Muscle of leg (tissue), 11 donors: ENCODE measurements around the gene SDK2. TPM values are rescaled to one million over a fixed set of nuclear protein-coding genes. Genes with fewer than 3 reads are reported as not detected.

Source experiments
- DNase-seq: peaks from one replicate; pipeline ENCODE4 v3.0.0; 2013
- H3K27ac ChIP-seq: one replicate; pipeline ENCODE4 v1.5.1; 2013; ENCODE audit warnings: mild to moderate bottlenecking, low read length, control low read depth
- H3K27me3 ChIP-seq: one replicate; pipeline ENCODE4 v1.6.1; 2013; ENCODE audit warnings: low read length; ENCODE audit not compliant: control insufficient read depth, insufficient read depth
- H3K36me3 ChIP-seq: one replicate; pipeline ENCODE4 v1.6.1; 2013; ENCODE audit warnings: low read length; ENCODE audit not compliant: control insufficient read depth, insufficient read depth
- H3K4me1 ChIP-seq: one replicate; pipeline ENCODE4 v1.6.1; 2013; ENCODE audit warnings: low read length; ENCODE audit not compliant: control insufficient read depth, insufficient read depth
- H3K4me3 ChIP-seq: one replicate; pipeline ENCODE4 v1.5.1; 2013; ENCODE audit warnings: low read length, control low read depth
- H3K9me3 ChIP-seq: replicated peaks from 2 replicates; pipeline ENCODE4 v1.6.1; 2013; ENCODE audit warnings: low read depth, low read length; ENCODE audit not compliant: control insufficient read depth
- WGBS: methylation state at CpG from one replicate; pipeline ENCODE4 v1.1.5; 2013; ENCODE audit warnings: missing lambda C conversion rate; ENCODE audit not compliant: insufficient coverage; 5-methylcytosine and 5-hydroxymethylcytosine counted together
- polyA plus RNA-seq, 8 donors: library from polyadenylated mRNA; unstranded; fragments of 120-200 nt; gene quantifications; one replicate each; pipeline versions ENCODE4 v1.2.1 to v1.2.3, GENCODE V29; 2013; ENCODE audit warnings: inconsistent platforms in 1 of 8, low replicate concordance in 1 of 8; ENCODE audit not compliant: insufficient read length in 8 of 8, insufficient read depth in 1 of 8
- total RNA-seq: library from RNA; stranded (reverse); fragments of 120-200 nt; gene quantifications from one replicate; pipeline ENCODE4 v1.2.4, GENCODE V29; 2013

The SDK2 gene
- total and polyA plus RNA-seq, 9 donors: 18.2 to 40.6 (median 25.8) TPM

DNA sequence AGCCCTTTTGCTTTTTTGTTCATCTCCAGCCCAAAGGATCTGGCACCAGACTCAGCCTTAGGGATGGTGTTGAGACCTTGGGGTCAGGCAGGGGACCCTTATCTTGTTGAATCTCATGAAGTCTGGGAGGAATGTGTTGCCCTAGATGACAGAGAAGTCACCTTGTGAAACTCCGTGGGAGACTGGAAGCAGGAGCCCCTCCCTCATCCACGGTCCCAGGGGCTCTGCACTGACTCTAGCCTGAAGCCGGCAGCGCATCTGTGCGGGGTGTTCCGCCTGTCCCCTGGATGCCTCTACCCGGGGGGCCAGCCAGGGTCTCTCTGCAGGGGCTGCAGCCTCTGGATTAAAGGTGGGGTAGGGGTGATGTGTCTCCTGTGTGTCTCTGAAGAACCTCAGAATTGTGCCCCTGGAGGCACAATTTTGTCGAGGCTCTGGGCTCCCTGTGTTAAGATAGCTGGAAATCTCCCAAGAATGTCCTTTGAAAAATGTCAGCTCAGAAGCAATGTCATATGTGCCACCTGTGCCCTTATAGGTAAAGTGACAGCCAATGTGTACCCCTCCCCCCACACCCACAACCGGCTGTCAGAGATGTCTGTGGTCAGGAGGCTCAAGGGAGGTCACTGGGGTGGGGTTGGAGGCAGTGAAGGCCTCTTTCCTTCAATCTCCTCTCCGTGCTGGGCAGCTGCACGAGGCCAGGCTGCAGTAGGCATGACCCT is 300.3 kb downstream of the SDK2 start:
- H3K27ac ChIP-seq: peak overlapping the region; percentile 82
- no peak overlapping the region for H3K4me3 ChIP-seq
- H3K4me1 ChIP-seq: peaks cover 64% of the 10 kb centered on the region
- peak; percentile 67 for DNase-seq
- no CpG with 5 or more reads among the region's 11 CpGs for WGBS
- no peaks in the 10 kb centered on the region for H3K27me3 ChIP-seq
- H3K9me3 ChIP-seq: no peaks in the 10 kb centered on the region
- peaks cover 15% of the 10 kb centered on the region for H3K36me3 ChIP-seq

DNA sequence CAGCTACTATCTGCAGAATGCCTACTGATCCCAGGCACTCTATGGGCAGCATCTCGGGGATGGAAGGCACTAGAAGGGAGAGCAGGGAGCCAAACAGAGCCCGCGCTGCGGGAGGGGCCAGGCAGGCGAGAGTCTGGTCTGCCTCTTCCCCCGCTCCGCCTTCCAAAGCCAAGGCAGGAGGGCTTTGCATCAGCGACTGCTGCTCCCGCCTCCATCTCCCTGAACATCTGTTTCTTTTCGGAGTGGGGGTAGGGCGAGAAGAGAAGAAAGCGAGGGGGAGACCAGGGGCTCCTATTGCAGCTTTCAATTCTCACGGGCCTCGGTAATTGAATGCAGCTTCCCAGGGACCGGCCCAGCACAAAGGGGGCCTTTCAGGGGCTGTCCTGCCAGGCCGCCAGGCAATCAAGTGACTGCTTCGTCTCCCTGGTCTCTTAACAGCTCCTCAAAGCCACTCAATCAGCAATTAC is 301.0 kb downstream of the SDK2 start:
- Histone ChIP-seq H3K9me3 (no peaks in the 10 kb centered on the region), H3K27me3 (no peaks in the 10 kb centered on the region), H3K4me3 (peak overlapping the region; percentile 3), H3K27ac (peak overlapping the region; percentile 82), H3K36me3 (peaks cover 15% of the 10 kb centered on the region), H3K4me1 (peaks cover 64% of the 10 kb centered on the region)
- 0% methylated on average over 5 of the region's 17 CpGs for WGBS
- DNase-seq: peak; percentile 97

DNA sequence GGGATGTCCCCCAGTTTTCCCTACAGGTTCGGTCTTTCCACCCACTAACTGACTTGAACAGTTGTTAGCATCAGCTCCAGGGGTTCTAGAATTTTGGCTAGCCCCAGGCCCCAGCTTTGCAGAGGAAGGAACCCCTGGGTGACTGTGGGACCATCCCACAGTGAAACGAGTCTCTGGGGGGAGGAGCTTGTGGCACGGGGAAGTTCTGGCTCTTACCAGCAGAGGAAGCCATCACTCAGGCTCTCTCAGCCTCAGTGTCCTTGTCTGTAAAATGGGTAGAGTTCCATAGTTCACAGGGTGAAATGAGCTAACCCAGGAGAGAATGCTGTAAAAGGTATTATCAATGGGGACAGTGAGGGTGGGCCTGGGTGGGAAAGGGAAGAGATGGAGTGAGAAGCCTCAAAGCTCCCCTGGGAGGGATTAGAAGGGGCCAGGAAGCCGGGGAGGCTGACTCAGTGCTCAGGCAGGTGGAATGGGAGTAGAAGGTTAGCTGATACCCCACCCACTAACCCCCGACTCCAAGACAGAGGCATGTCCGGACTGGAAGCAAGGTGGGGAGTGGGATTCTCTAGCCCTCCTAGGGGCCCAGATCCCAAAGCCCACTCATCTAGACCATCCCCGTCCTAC is 301.6 kb downstream of the SDK2 start:
- no peaks in the 10 kb centered on the region for H3K27me3 ChIP-seq
- H3K36me3 ChIP-seq: peaks cover 11% of the 10 kb centered on the region
- no peaks in the 10 kb centered on the region for H3K9me3 ChIP-seq
- DNase-seq: peak; percentile 65
- H3K27ac ChIP-seq: peak overlapping the region; percentile 82
- peaks cover 64% of the 10 kb centered on the region for H3K4me1 ChIP-seq
- no peak overlapping the region for H3K4me3 ChIP-seq
- no CpG with 5 or more reads among the region's 7 CpGs for WGBS

GRCh38 chr17:73342050-73342522 is 302.2 kb downstream of the SDK2 start:
- Histone ChIP-seq H3K27ac (peak overlapping the region; percentile 82), H3K9me3 (no peaks in the 10 kb centered on the region), H3K4me1 (peaks cover 64% of the 10 kb centered on the region), H3K36me3 (peaks cover 10% of the 10 kb centered on the region), H3K27me3 (no peaks in the 10 kb centered on the region), H3K4me3 (no peak overlapping the region)
- peak; percentile 90 for DNase-seq
- 37% methylated on average over 9 of the region's 12 CpGs for WGBS

DNA sequence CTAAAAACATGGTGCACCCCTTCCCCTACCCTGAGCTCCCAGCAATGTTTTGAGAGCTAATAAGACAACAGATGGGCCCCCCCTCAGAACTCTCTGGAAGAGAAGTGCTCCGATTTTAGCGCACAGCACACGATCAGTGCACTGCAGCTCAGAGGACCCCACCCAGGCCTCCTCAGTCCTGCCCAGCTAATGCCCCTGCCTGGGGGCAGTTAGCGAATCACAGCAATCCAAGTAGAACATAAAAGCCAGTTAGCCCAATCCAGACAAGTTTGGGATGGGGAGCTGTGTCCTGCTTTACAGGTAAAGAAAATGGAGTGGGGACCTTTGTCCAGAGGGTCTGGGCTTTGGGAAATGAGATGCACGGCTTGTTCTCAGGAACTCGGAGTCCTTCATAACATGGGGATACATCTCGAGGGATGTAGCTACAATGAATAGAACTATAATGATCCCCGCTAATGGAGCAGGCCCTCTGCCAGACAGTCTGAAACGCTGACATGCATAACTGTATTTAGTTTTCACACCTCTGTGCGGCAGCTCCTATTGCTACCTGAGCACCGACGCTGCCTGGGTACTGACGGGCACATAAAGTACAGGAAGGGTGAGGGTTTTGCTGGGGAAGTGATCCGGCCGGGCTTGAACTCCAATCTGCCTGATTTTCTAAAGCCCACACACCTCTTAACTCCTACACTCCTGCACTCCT is 302.7 kb downstream of the SDK2 start:
- Histone ChIP-seq H3K4me3 (no peak overlapping the region), H3K4me1 (peaks cover 65% of the 10 kb centered on the region), H3K27ac (peak overlapping the region; percentile 33), H3K27me3 (no peaks in the 10 kb centered on the region), H3K9me3 (no peaks in the 10 kb centered on the region), H3K36me3 (peaks cover 10% of the 10 kb centered on the region)
- no peak for DNase-seq
- 30% methylated on average over 4 of the region's 15 CpGs for WGBS

DNA sequence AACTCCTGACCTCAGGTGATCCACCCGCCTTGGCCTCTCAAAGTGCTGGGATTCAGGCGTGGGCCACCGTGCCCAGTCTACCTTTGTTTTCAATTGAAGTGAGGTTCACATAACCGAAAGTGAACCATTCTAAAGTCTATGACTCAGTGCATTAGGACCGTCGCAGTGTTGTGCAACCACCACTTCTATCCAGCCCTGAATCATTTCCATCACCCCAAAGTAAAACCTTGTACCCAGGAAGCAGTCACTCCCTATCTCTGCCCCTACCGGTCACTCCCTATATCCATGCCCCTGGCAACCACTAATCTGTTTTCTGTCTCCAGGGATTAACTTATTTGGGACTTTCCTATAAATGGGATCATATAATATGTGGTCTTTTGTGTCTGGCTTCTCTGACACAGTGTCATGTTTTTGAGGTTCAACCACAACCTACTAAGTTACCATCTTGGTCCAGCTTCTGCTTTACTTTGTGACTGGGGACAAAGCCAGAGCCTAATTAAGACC is 304.1 kb downstream of the SDK2 start:
- Histone ChIP-seq H3K4me1 (peaks cover 74% of the 10 kb centered on the region), H3K36me3 (peaks cover 10% of the 10 kb centered on the region), H3K9me3 (no peaks in the 10 kb centered on the region), H3K27ac (no peak overlapping the region), H3K4me3 (no peak overlapping the region), H3K27me3 (no peaks in the 10 kb centered on the region)
- WGBS: 90% methylated on average over 6 of the region's 7 CpGs
- DNase-seq: no peak

DNA sequence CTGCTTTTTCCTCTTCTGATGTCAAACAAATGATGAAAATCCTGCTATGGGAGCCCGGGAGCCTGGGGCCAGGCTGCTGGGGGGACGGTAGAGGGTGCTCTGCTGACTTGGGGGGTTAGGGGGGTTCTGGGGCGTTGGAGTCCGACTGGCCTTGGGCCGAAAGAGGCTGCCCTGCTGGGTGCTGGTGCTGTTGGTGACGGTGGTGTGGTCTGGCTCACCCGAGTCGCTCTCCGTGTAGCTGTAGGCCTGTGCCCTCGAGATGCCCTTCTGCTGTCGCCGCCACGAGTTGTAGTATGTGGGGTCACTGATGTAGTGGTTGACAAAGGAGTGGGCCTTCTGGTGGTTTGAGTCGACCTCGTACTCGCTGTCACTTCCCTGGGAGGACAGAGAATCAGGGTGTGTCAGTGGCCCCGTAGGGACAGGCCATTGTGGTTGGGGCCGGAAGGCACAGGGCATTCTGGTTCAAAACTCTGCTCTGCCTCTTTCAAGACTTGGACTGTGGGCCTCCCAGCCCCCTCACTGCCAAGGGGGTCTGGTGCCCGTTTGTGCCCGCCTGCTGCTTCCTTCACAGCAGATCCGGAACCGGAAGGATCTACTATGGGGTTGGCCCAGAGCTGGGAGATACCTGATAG is 305.6 kb downstream of the SDK2 start:
- no peak overlapping the region for H3K4me3 ChIP-seq
- no peaks in the 10 kb centered on the region for H3K9me3 ChIP-seq
- H3K27me3 ChIP-seq: no peaks in the 10 kb centered on the region
- DNase-seq: no peak
- WGBS: 87% methylated on average over 15 of the region's 22 CpGs
- peaks cover 6% of the 10 kb centered on the region for H3K36me3 ChIP-seq
- peaks cover 62% of the 10 kb centered on the region for H3K4me1 ChIP-seq
- peak overlapping the region; percentile 47 for H3K27ac ChIP-seq

GRCh38 chr17:73338050-73338521 is 306.2 kb downstream of the SDK2 start:
- no peaks in the 10 kb centered on the region for H3K9me3 ChIP-seq
- peak overlapping the region; percentile 35 for H3K27ac ChIP-seq
- DNase-seq: peak; percentile 90
- peaks cover 6% of the 10 kb centered on the region for H3K36me3 ChIP-seq
- H3K27me3 ChIP-seq: no peaks in the 10 kb centered on the region
- 51% methylated on average over 7 of the region's 13 CpGs for WGBS
- H3K4me3 ChIP-seq: no peak overlapping the region
- peaks cover 56% of the 10 kb centered on the region for H3K4me1 ChIP-seq

GRCh38 chr17:73337330-73337710 is 306.9 kb downstream of the SDK2 start:
- DNase-seq: no peak
- peaks cover 49% of the 10 kb centered on the region for H3K4me1 ChIP-seq
- no peaks in the 10 kb centered on the region for H3K9me3 ChIP-seq
- H3K27ac ChIP-seq: peak overlapping the region; percentile 37
- H3K4me3 ChIP-seq: no peak overlapping the region
- H3K27me3 ChIP-seq: no peaks in the 10 kb centered on the region
- H3K36me3 ChIP-seq: peaks cover 6% of the 10 kb centered on the region
- WGBS: 86% methylated on average over 1 of the region's 4 CpGs
